ENCODE measurements around the gene LRRC3.

- TF ChIP-seq YY1 (IDR thresholded peaks at IDR 0.05; ENCODE audit: low read depth, low read length) (no peak), POLR2A (IDR thresholded peaks at IDR 0.05; ENCODE audit: control extremely low read depth in 1 of 2, low read depth in 2 of 2, low read length in 2 of 2) (no peak), SRF (IDR thresholded peaks at IDR 0.05; ENCODE audit: low read depth, low read length) (no peak)
These were observed 11.9 kb upstream of the LRRC3 start for GRCh38 chr21:44443291-44443890.

Data from H1 (cell line).